Epithelial cell of esophagus (primary cell): ENCODE results near the gene SLC24A4.

Experiments used
- DNase-seq: peaks from one replicate; pipeline ENCODE4 v3.0.0; 2010; ENCODE audit warnings: low read depth
- H3K4me3 ChIP-seq: 2 replicates; pipeline ENCODE4 v1.5.1; 2011; ENCODE audit warnings: mild to moderate bottlenecking, low read length, control low read depth
- CTCF ChIP-seq: IDR thresholded peaks from 2 replicates; pipeline ENCODE4 v1.5.1; 2011; ENCODE audit warnings: low read depth, mild to moderate bottlenecking, low read length, control low read depth, inconsistent platforms; ENCODE audit not compliant: insufficient read depth; ENCODE audit errors: missing control alignments

Gene SLC24A4

GRCh38 chr14:92460916-92461579 lies 138.1 kb downstream of the SLC24A4 start:
- TF ChIP-seq CTCF: no peak
- peak; percentile 21 for DNase-seq
- no peak overlapping the region for H3K4me3 ChIP-seq

- H3K4me3 ChIP-seq: no peak overlapping the region
- TF ChIP-seq CTCF: no peak
- DNase-seq: no peak
These were observed 138.9 kb downstream of the SLC24A4 start for GRCh38 chr14:92461891-92462290.

- no peak overlapping the region for H3K4me3 ChIP-seq
- no peak for TF ChIP-seq CTCF
- DNase-seq: no peak
These were observed 139.6 kb downstream of the SLC24A4 start for GRCh38 chr14:92462568-92462967.

- H3K4me3 ChIP-seq: no peak overlapping the region
- DNase-seq: no peak
- TF ChIP-seq CTCF: no peak
These were observed 140.2 kb downstream of the SLC24A4 start for GRCh38 chr14:92463141-92463540.

- no peak for TF ChIP-seq CTCF
- no peak overlapping the region for H3K4me3 ChIP-seq
- DNase-seq: no peak
These were observed 141.2 kb downstream of the SLC24A4 start for GRCh38 chr14:92464156-92464555.

GRCh38 chr14:92464716-92465115 lies 141.8 kb downstream of the SLC24A4 start:
- TF ChIP-seq CTCF: no peak

More at GRCh38 chr14:92464716-92465115, 141.8 kb downstream of the SLC24A4 start:
- DNase-seq: no peak
- H3K4me3 ChIP-seq: no peak overlapping the region
